Activated naive CD8-positive, alpha-beta T cell treated with anti-CD3 and anti-CD28 coated beads for 36 hours (primary cell): ENCODE results near the gene HSD17B3. TPM values are rescaled to one million over a fixed set of nuclear protein-coding genes. Genes with fewer than 3 reads are reported as not detected.
"Not testable (repeated sequence)": the region's sequence is repeated elsewhere in the genome, so short reads cannot be mapped to it uniquely, and the experiment has no call there.

Experiments
- DNase-seq: peaks from one replicate; pipeline ENCODE4 v3.0.0; 2021
- H3K27ac Mint-ChIP-seq: one replicate; pipeline ENCODE4 v1.8.0; 2022; ENCODE audit warnings: mild to moderate bottlenecking, moderate library complexity, mixed read lengths
- H3K27me3 Mint-ChIP-seq: one replicate; pipeline ENCODE4 v1.8.0; 2022; ENCODE audit warnings: mild to moderate bottlenecking, mixed read lengths
- H3K36me3 Mint-ChIP-seq: one replicate; pipeline ENCODE4 v1.8.0; 2021; ENCODE audit warnings: mild to moderate bottlenecking, mixed read lengths
- H3K4me1 Mint-ChIP-seq: one replicate; pipeline ENCODE4 v1.8.0; 2021; ENCODE audit warnings: mixed read lengths
- H3K4me3 Mint-ChIP-seq: one replicate; pipeline ENCODE4 v1.8.0; 2022; ENCODE audit warnings: mild to moderate bottlenecking, moderate library complexity, mixed read lengths
- H3K9me3 Mint-ChIP-seq: one replicate; pipeline ENCODE4 v1.8.0; 2022; ENCODE audit warnings: mixed read lengths
- total RNA-seq, 2 experiments: library from RNA; stranded (reverse); gene quantifications; one replicate each; pipeline ENCODE4 v1.2.3, GENCODE V29; 2021

The HSD17B3 gene
- total RNA-seq, 2 experiments from 2014 or later = not detected

DNA sequence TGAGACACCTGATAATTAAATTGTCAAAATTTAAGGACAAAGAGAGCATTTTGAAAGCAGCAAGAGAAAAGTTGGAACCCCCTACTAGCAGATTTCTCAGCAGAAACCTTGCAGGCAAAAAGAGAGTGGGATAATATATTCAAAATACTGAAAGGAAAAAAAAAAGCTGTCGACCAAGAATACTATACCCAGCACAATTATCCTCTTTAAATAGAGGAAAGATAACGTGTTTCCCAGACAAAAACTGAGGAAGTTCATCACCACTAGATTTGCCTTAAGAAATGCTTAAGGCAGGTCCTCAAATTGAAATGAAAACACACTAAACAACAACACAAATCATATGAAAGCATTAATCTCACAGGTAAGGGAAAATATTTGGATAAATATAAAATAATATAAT lies 27.0 kb downstream of the HSD17B3 start:
- Mint-ChIP-seq H3K36me3 (peaks cover 8% of the 10 kb centered on the region), H3K27me3 (no peaks in the 10 kb centered on the region), H3K4me1 (no peaks in the 10 kb centered on the region), H3K4me3 (no peak overlapping the region), H3K9me3 (peaks cover 22% of the 10 kb centered on the region), H3K27ac (no peak overlapping the region)
- no peak for DNase-seq

GRCh38 chr9:96270236-96270744 lies 31.7 kb downstream of the HSD17B3 start:
- peaks cover 8% of the 10 kb centered on the region for H3K27me3 Mint-ChIP-seq
- H3K4me1 Mint-ChIP-seq = no peaks in the 10 kb centered on the region
- H3K27ac Mint-ChIP-seq = no peak overlapping the region
- no peak overlapping the region for H3K4me3 Mint-ChIP-seq
- H3K9me3 Mint-ChIP-seq = peaks cover 15% of the 10 kb centered on the region
- H3K36me3 Mint-ChIP-seq = peaks cover 8% of the 10 kb centered on the region
- no peak for DNase-seq

GRCh38 chr9:96258967-96259366 lies 43.0 kb downstream of the HSD17B3 start:
- H3K9me3 Mint-ChIP-seq = no peaks in the 10 kb centered on the region
- no peak for DNase-seq
- peaks cover 8% of the 10 kb centered on the region for H3K4me1 Mint-ChIP-seq

GRCh38 chr9:96256800-96257199 lies 45.2 kb downstream of the HSD17B3 start:
- peaks cover 12% of the 10 kb centered on the region for H3K4me1 Mint-ChIP-seq
- no peaks in the 10 kb centered on the region for H3K9me3 Mint-ChIP-seq
- no peaks in the 10 kb centered on the region for H3K36me3 Mint-ChIP-seq
- no peak for DNase-seq
- H3K27ac Mint-ChIP-seq = no peak overlapping the region
- no peak overlapping the region for H3K4me3 Mint-ChIP-seq
- H3K27me3 Mint-ChIP-seq = peaks cover 57% of the 10 kb centered on the region

More at GRCh38 chr9:96258967-96259366, 43.0 kb downstream of the HSD17B3 start:
- H3K27ac Mint-ChIP-seq = no peak overlapping the region
- H3K36me3 Mint-ChIP-seq = no peaks in the 10 kb centered on the region
- H3K4me3 Mint-ChIP-seq = no peak overlapping the region
- peaks cover 46% of the 10 kb centered on the region for H3K27me3 Mint-ChIP-seq

GRCh38 chr9:96255698-96256097 lies 46.3 kb downstream of the HSD17B3 start:
- no peak overlapping the region for H3K27ac Mint-ChIP-seq
- H3K9me3 Mint-ChIP-seq = no peaks in the 10 kb centered on the region
- H3K4me1 Mint-ChIP-seq = peaks cover 12% of the 10 kb centered on the region
- DNase-seq = no peak
- H3K36me3 Mint-ChIP-seq = no peaks in the 10 kb centered on the region
- H3K4me3 Mint-ChIP-seq = no peak overlapping the region
- peaks cover 55% of the 10 kb centered on the region for H3K27me3 Mint-ChIP-seq

DNA sequence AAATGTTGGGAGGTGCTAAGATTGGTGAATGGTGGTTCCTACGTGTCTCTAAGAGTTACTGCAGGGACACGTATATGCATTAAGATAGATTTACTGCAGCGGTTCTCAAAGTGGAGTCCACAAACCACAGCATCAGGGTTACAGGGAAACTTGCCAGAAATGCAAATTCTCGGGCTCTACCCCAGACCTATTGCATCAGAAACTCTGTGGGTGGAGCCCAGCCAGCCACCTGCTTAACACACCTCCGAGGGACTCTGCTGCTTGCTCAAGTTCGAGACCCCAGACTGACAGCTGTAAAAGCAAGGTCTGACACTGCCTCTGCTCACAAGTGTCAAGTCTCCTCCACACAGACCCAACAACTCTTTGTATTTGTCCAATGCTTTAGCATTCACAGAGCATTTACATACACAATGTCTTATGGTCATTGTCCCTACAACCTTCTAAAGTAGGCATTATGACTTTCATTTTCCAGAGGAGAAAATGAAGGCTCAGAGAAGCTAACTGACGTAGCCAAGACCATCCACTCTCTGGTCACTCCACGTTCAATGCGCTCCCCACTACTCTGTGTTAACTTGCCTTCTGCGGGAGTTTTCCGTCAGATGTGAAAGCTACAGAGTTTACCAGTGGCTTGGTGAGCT lies 48.8 kb downstream of the HSD17B3 start:
- Mint-ChIP-seq H3K4me1 (peaks cover 12% of the 10 kb centered on the region), H3K36me3 (no peaks in the 10 kb centered on the region), H3K9me3 (no peaks in the 10 kb centered on the region), H3K27ac (no peak overlapping the region), H3K27me3 (peaks cover 62% of the 10 kb centered on the region), H3K4me3 (no peak overlapping the region)
- DNase-seq = peak; percentile 16

DNA sequence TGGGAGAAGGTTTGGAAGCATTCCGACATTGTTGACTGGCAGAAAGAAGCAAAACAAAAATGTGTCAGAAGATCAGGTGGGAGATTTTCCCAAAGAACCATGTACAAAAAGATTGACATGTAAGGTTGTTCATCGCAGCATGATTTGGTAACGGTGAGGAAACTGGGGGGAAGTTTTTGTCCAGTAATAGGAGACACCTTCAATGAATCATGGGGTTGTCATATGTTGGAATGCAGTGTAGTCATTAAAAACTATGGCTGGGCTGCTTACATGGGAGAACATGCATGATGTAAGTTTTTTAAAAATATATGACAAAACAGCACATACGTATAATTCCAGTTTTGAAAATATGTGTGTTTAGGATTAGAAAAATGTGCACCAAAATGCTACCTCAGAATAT lies 50.5 kb downstream of the HSD17B3 start:
- no peak overlapping the region for H3K4me3 Mint-ChIP-seq
- peaks cover 7% of the 10 kb centered on the region for H3K4me1 Mint-ChIP-seq
- H3K36me3 Mint-ChIP-seq = no peaks in the 10 kb centered on the region
- no peak overlapping the region for H3K27ac Mint-ChIP-seq
- peaks cover 66% of the 10 kb centered on the region for H3K27me3 Mint-ChIP-seq
- no peaks in the 10 kb centered on the region for H3K9me3 Mint-ChIP-seq
- DNase-seq = no peak

GRCh38 chr9:96249746-96250145 lies 52.2 kb downstream of the HSD17B3 start:
- Mint-ChIP-seq H3K4me3 (no peak overlapping the region), H3K27ac (no peak overlapping the region), H3K36me3 (no peaks in the 10 kb centered on the region), H3K27me3 (peaks cover 61% of the 10 kb centered on the region), H3K4me1 (peaks cover 3% of the 10 kb centered on the region), H3K9me3 (no peaks in the 10 kb centered on the region)
- DNase-seq = no peak

DNA sequence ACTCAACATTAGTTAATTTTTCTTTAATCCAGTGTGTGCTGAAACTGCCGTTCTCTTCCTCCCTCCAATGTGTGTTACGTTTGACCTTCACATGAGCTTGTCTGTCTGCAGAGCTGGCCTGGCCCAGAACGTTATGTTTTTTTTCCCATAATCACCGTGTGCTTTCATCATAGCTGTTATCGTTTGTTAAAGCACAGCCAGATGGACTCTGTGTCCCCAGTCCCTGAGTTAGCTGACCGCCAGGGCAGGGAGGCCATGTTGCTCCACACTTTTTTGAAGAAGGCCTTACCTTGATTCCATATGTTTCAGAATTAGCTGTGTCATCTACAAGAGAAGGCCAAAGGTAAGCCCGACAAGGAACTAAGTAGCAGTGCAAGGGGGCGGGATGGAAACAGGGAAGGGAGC lies 55.7 kb downstream of the HSD17B3 start:
- Mint-ChIP-seq H3K27me3 (peaks cover 70% of the 10 kb centered on the region), H3K4me3 (no peak overlapping the region), H3K36me3 (no peaks in the 10 kb centered on the region), H3K4me1 (peaks cover 15% of the 10 kb centered on the region), H3K27ac (no peak overlapping the region), H3K9me3 (peaks cover 3% of the 10 kb centered on the region)
- no peak for DNase-seq

GRCh38 chr9:96245399-96245798 lies 56.6 kb downstream of the HSD17B3 start:
- H3K27me3 Mint-ChIP-seq = peaks cover 74% of the 10 kb centered on the region
- no peaks in the 10 kb centered on the region for H3K36me3 Mint-ChIP-seq
- H3K9me3 Mint-ChIP-seq = peaks cover 3% of the 10 kb centered on the region
- DNase-seq = peak; percentile 12
- peaks cover 23% of the 10 kb centered on the region for H3K4me1 Mint-ChIP-seq
- no peak overlapping the region for H3K27ac Mint-ChIP-seq
- H3K4me3 Mint-ChIP-seq = no peak overlapping the region

DNA sequence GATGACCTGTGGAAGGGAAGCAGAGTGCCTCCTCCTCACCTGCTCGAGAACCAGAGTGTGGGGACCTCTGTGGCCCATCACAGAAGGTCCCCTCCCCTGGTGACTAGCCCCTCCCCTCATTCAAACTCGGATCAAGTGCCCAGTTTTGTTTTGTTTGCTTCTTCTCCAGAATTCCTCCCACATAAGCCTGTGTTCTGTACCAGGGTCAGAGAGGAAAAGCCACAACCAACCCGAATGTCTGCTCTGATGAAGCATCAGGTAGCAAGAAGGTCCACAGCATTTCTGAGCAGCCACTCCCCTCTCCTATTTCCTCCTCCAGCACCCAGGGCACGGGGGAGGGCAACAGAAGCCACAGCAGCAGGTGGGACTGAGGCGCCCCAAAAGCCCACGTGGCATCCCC lies 58.2 kb downstream of the HSD17B3 start:
- DNase-seq = no peak
- H3K4me1 Mint-ChIP-seq = peaks cover 24% of the 10 kb centered on the region
- no peak overlapping the region for H3K27ac Mint-ChIP-seq
- peaks cover 73% of the 10 kb centered on the region for H3K27me3 Mint-ChIP-seq
- H3K9me3 Mint-ChIP-seq = peaks cover 3% of the 10 kb centered on the region
- H3K36me3 Mint-ChIP-seq = no peaks in the 10 kb centered on the region
- no peak overlapping the region for H3K4me3 Mint-ChIP-seq

- peaks cover 24% of the 10 kb centered on the region for H3K4me1 Mint-ChIP-seq
- H3K9me3 Mint-ChIP-seq = peaks cover 3% of the 10 kb centered on the region
- no peaks in the 10 kb centered on the region for H3K36me3 Mint-ChIP-seq
- H3K27me3 Mint-ChIP-seq = peaks cover 72% of the 10 kb centered on the region
- H3K4me3 Mint-ChIP-seq = no peak overlapping the region
- DNase-seq = no peak
- no peak overlapping the region for H3K27ac Mint-ChIP-seq
Measured at GRCh38 chr9:96242811-96243210, 59.2 kb downstream of the HSD17B3 start.

DNA sequence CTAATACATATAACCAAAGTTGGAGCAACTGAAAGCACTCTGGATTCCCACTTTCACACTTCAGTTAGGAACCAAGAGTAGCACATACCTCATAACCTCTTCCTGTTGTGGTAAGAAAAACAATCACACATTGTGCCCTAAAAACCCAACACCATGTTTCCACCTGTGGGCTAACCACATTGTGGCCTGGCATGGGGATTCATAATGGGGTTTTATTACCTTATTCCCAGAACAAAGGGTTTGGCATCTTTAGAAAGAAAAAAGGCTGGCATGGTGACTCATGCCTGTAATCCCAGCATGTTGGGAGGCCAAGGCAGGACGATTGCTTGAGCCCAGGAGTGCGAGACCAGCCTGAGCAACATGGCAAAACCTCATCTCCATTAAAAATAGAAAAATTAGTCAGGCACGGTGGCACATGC lies 60.6 kb downstream of the HSD17B3 start:
- Mint-ChIP-seq H3K4me3 (peak overlapping the region; percentile 43), H3K27ac (peak overlapping the region; percentile 79), H3K9me3 (peaks cover 3% of the 10 kb centered on the region), H3K4me1 (peaks cover 24% of the 10 kb centered on the region), H3K27me3 (peaks cover 79% of the 10 kb centered on the region), H3K36me3 (no peaks in the 10 kb centered on the region)
- DNase-seq = peak; percentile 79

GRCh38 chr9:96236854-96237550 lies 65.0 kb downstream of the HSD17B3 start:
- Mint-ChIP-seq H3K9me3 (peaks cover 3% of the 10 kb centered on the region), H3K4me3 (no peak overlapping the region), H3K4me1 (peaks cover 16% of the 10 kb centered on the region), H3K36me3 (no peaks in the 10 kb centered on the region), H3K27ac (no peak overlapping the region), H3K27me3 (peaks cover 78% of the 10 kb centered on the region)
- no peak for DNase-seq

- not testable (repeated sequence) for H3K9me3 Mint-ChIP-seq, DNase-seq, H3K4me3 Mint-ChIP-seq, H3K27ac Mint-ChIP-seq, H3K36me3 Mint-ChIP-seq
- H3K4me1 Mint-ChIP-seq = peaks cover 12% of the 10 kb centered on the region
- H3K27me3 Mint-ChIP-seq = peaks cover 72% of the 10 kb centered on the region
Measured at GRCh38 chr9:96236337-96236736, 65.6 kb downstream of the HSD17B3 start.
